Measurements from ENCODE around the gene TNIP3. TPM values are rescaled to one million over a fixed set of nuclear protein-coding genes. Genes with fewer than 3 reads are reported as not detected.
A peak's percentile ranks its signal among the peaks of the same experiment; 100 is the strongest.

Gene TNIP3
- total RNA-seq, 1 donor from 2014 or later = 0.14 TPM

- Histone ChIP-seq H3K27ac (ENCODE audit: low read depth, low read length) (no peak overlapping the region), H3K9ac (ENCODE audit: low read length) (no peak overlapping the region), H3K9me3 (ENCODE audit: insufficient read depth, low read depth, low read length) (no peaks in the 10 kb centered on the region), H3K27me3 (ENCODE audit: insufficient read depth, low read length) (no peaks in the 10 kb centered on the region), H2AFZ (ENCODE audit: low read depth, low read length) (no peak overlapping the region), H4K20me1 (ENCODE audit: insufficient read depth, low read length) (no peaks in the 10 kb centered on the region), H3K4me2 (ENCODE audit: low read length) (no peak overlapping the region), H3K4me1 (ENCODE audit: insufficient read depth, low read length) (peaks cover 10% of the 10 kb centered on the region), H3K4me3 (ENCODE audit: insufficient read depth, low read depth, low read length) (no peak overlapping the region), H3K79me2 (ENCODE audit: insufficient read depth, low read length) (no peaks in the 10 kb centered on the region), H3K36me3 (ENCODE audit: insufficient read depth, low read length) (no peaks in the 10 kb centered on the region)
- H3K27ac Mint-ChIP-seq (ENCODE audit: unreplicated experiment) = no peak overlapping the region
- peaks cover 7% of the 10 kb centered on the region for H3K4me1 Mint-ChIP-seq (ENCODE audit: low read depth, unreplicated experiment)
- FAIRE-seq (no peak), DNase-seq (ENCODE audit: low read depth) (no peak)
- no peaks in the 10 kb centered on the region for H3K36me3 Mint-ChIP-seq (ENCODE audit: low read depth, unreplicated experiment)
- TF ChIP-seq EZH2 (IDR thresholded peaks at IDR 0.05; ENCODE audit: insufficient read depth, low read length) = no peak
- TF ChIP-seq CTCF (IDR thresholded peaks at IDR 0.05; ENCODE audit: insufficient read depth, low read depth, low read length) = no peak
- H3K9me3 Mint-ChIP-seq (ENCODE audit: unreplicated experiment) = no peaks in the 10 kb centered on the region
- H3K4me3 Mint-ChIP-seq (ENCODE audit: unreplicated experiment) = no peak overlapping the region
- no peaks in the 10 kb centered on the region for H3K27me3 Mint-ChIP-seq (ENCODE audit: low read depth, unreplicated experiment)
These were observed 12.2 kb downstream of the TNIP3 start for GRCh38 chr4:121151942-121152341.

- peak overlapping the region; percentile 27 for H3K27ac ChIP-seq (ENCODE audit: low read depth, low read length)
- FAIRE-seq (no peak), DNase-seq (ENCODE audit: low read depth) (no peak)
- H3K9ac ChIP-seq (ENCODE audit: low read length) = no peak overlapping the region
- no peaks in the 10 kb centered on the region for H3K9me3 ChIP-seq (ENCODE audit: insufficient read depth, low read depth, low read length)
- H2AFZ ChIP-seq (ENCODE audit: low read depth, low read length) = no peak overlapping the region
- H3K27ac Mint-ChIP-seq (ENCODE audit: unreplicated experiment) = no peak overlapping the region
- TF ChIP-seq CTCF (IDR thresholded peaks at IDR 0.05; ENCODE audit: insufficient read depth, low read depth, low read length) (no peak), EZH2 (IDR thresholded peaks at IDR 0.05; ENCODE audit: insufficient read depth, low read length) (no peak)
- H3K36me3 ChIP-seq (ENCODE audit: insufficient read depth, low read length) = no peaks in the 10 kb centered on the region
- peaks cover 2% of the 10 kb centered on the region for H3K4me1 Mint-ChIP-seq (ENCODE audit: low read depth, unreplicated experiment)
- no peaks in the 10 kb centered on the region for H3K79me2 ChIP-seq (ENCODE audit: insufficient read depth, low read length)
- H3K36me3 Mint-ChIP-seq (ENCODE audit: low read depth, unreplicated experiment) = no peaks in the 10 kb centered on the region
- H3K4me3 Mint-ChIP-seq (ENCODE audit: unreplicated experiment) = no peak overlapping the region
- H3K4me1 ChIP-seq (ENCODE audit: insufficient read depth, low read length) = peaks cover 8% of the 10 kb centered on the region
- no peak overlapping the region for H3K4me2 ChIP-seq (ENCODE audit: low read length)
- no peaks in the 10 kb centered on the region for H4K20me1 ChIP-seq (ENCODE audit: insufficient read depth, low read length)
- no peak overlapping the region for H3K4me3 ChIP-seq (ENCODE audit: insufficient read depth, low read depth, low read length)
- H3K27me3 ChIP-seq (ENCODE audit: insufficient read depth, low read length) = no peaks in the 10 kb centered on the region
- no peaks in the 10 kb centered on the region for H3K9me3 Mint-ChIP-seq (ENCODE audit: unreplicated experiment)
- H3K27me3 Mint-ChIP-seq (ENCODE audit: low read depth, unreplicated experiment) = no peaks in the 10 kb centered on the region
These were observed 13.6 kb downstream of the TNIP3 start for GRCh38 chr4:121150486-121150885.

GRCh38 chr4:121150003-121150402 is 14.1 kb downstream of the TNIP3 start:
- H3K4me3 Mint-ChIP-seq (ENCODE audit: unreplicated experiment) = no peak overlapping the region
- peak; percentile 76 for DNase-seq (ENCODE audit: low read depth)
- Histone ChIP-seq H3K4me2 (ENCODE audit: low read length) (no peak overlapping the region), H3K27ac (ENCODE audit: low read depth, low read length) (no peak overlapping the region), H3K79me2 (ENCODE audit: insufficient read depth, low read length) (no peaks in the 10 kb centered on the region), H3K27me3 (ENCODE audit: insufficient read depth, low read length) (no peaks in the 10 kb centered on the region), H4K20me1 (ENCODE audit: insufficient read depth, low read length) (no peaks in the 10 kb centered on the region), H3K9ac (ENCODE audit: low read length) (no peak overlapping the region), H3K36me3 (ENCODE audit: insufficient read depth, low read length) (no peaks in the 10 kb centered on the region), H3K4me1 (ENCODE audit: insufficient read depth, low read length) (peaks cover 8% of the 10 kb centered on the region), H2AFZ (ENCODE audit: low read depth, low read length) (no peak overlapping the region), H3K9me3 (ENCODE audit: insufficient read depth, low read depth, low read length) (no peaks in the 10 kb centered on the region), H3K4me3 (ENCODE audit: insufficient read depth, low read depth, low read length) (no peak overlapping the region)
- no peaks in the 10 kb centered on the region for H3K9me3 Mint-ChIP-seq (ENCODE audit: unreplicated experiment)
- no peaks in the 10 kb centered on the region for H3K27me3 Mint-ChIP-seq (ENCODE audit: low read depth, unreplicated experiment)
- no peak for FAIRE-seq
- no peak for TF ChIP-seq EZH2 (IDR thresholded peaks at IDR 0.05; ENCODE audit: insufficient read depth, low read length)
- no peak for TF ChIP-seq CTCF (IDR thresholded peaks at IDR 0.05; ENCODE audit: insufficient read depth, low read depth, low read length)
- H3K27ac Mint-ChIP-seq (ENCODE audit: unreplicated experiment) = no peak overlapping the region
- no peaks in the 10 kb centered on the region for H3K36me3 Mint-ChIP-seq (ENCODE audit: low read depth, unreplicated experiment)
- peaks cover 2% of the 10 kb centered on the region for H3K4me1 Mint-ChIP-seq (ENCODE audit: low read depth, unreplicated experiment)
